Epithelial cell of esophagus (primary cell): Measurements from ENCODE around the gene RTN4RL1.

Experiments
- DNase-seq: peaks from one replicate; pipeline ENCODE4 v3.0.0; 2010; ENCODE audit warnings: low read depth
- H3K4me3 ChIP-seq: 2 replicates; pipeline ENCODE4 v1.5.1; 2011; ENCODE audit warnings: mild to moderate bottlenecking, low read length, control low read depth
- CTCF ChIP-seq: IDR thresholded peaks from 2 replicates; pipeline ENCODE4 v1.5.1; 2011; ENCODE audit warnings: low read depth, mild to moderate bottlenecking, low read length, control low read depth, inconsistent platforms; ENCODE audit not compliant: insufficient read depth; ENCODE audit errors: missing control alignments

RTN4RL1 gene

GRCh38 chr17:1916963-1917715 lies 108.0 kb downstream of the RTN4RL1 start:
- H3K4me3 ChIP-seq, result no peak overlapping the region
- no peak for TF ChIP-seq CTCF
- no peak for DNase-seq

GRCh38 chr17:1916316-1916715 lies 108.8 kb downstream of the RTN4RL1 start:
- H3K4me3 ChIP-seq, result no peak overlapping the region
- no peak for DNase-seq
- no peak for TF ChIP-seq CTCF

GRCh38 chr17:1915889-1916288 lies 109.2 kb downstream of the RTN4RL1 start:
- H3K4me3 ChIP-seq, result no peak overlapping the region
- no peak for DNase-seq
- no peak for TF ChIP-seq CTCF

- no peak for DNase-seq
- H3K4me3 ChIP-seq, result no peak overlapping the region
- TF ChIP-seq CTCF, result no peak
These were observed 110.5 kb downstream of the RTN4RL1 start for GRCh38 chr17:1914661-1915083.

- no peak for TF ChIP-seq CTCF
- DNase-seq, result no peak
- no peak overlapping the region for H3K4me3 ChIP-seq
These were observed 111.4 kb downstream of the RTN4RL1 start for GRCh38 chr17:1913702-1914101.

GRCh38 chr17:1912146-1912545 lies 113.0 kb downstream of the RTN4RL1 start:
- no peak overlapping the region for H3K4me3 ChIP-seq
- TF ChIP-seq CTCF, result no peak
- no peak for DNase-seq

- TF ChIP-seq CTCF, result no peak
- no peak overlapping the region for H3K4me3 ChIP-seq
- DNase-seq, result no peak
These were observed 115.1 kb downstream of the RTN4RL1 start for GRCh38 chr17:1909985-1910384.
